Ishikawa (cell line): ENCODE measurements around the gene SMIM41.

Source experiments
- CEBPB ChIP-seq: IDR thresholded peaks from 2 replicates; pipeline ENCODE4 v1.6.1; 2012
- CREB1 ChIP-seq: IDR thresholded peaks from 2 replicates; pipeline ENCODE4 v1.6.1; 2012; ENCODE audit warnings: low read depth
- EGR1 ChIP-seq: IDR thresholded peaks from 2 replicates; pipeline ENCODE4 v1.6.1; 2012
- EP300 ChIP-seq: IDR thresholded peaks from 2 replicates; pipeline ENCODE4 v1.6.1; 2012; ENCODE audit warnings: borderline replicate concordance
- FOXM1 ChIP-seq: IDR thresholded peaks from 2 replicates; pipeline ENCODE4 v1.6.1; 2012; ENCODE audit warnings: low read depth, borderline replicate concordance
- NFIC ChIP-seq: IDR thresholded peaks from 2 replicates; pipeline ENCODE4 v1.6.1; 2012
- RAD21 ChIP-seq: IDR thresholded peaks from 2 replicates; pipeline ENCODE4 v1.6.1; 2012; ENCODE audit warnings: low read depth
- TAF1 ChIP-seq: IDR thresholded peaks from 2 replicates; pipeline ENCODE4 v1.6.1; 2012; ENCODE audit warnings: low read depth, mild to moderate bottlenecking
- TCF12 ChIP-seq: IDR thresholded peaks from 2 replicates; pipeline ENCODE4 v1.6.1; 2012; ENCODE audit warnings: low read depth
- TEAD4 ChIP-seq: IDR thresholded peaks from 2 replicates; pipeline ENCODE4 v1.6.1; 2012
- YY1 ChIP-seq: IDR thresholded peaks from 2 replicates; pipeline ENCODE4 v1.6.1; 2012; ENCODE audit warnings: low read depth
- ZBTB7A ChIP-seq: IDR thresholded peaks from 2 replicates; pipeline ENCODE4 v1.6.1; 2012; ENCODE audit warnings: low read depth
- TF ChIP-seq, protein P1 (sequence below): IDR thresholded peaks from 2 replicates; pipeline ENCODE4 v1.6.1; 2012
- TF ChIP-seq, protein P2 (sequence below): IDR thresholded peaks from 2 replicates; pipeline ENCODE4 v1.6.1; 2012
- TF ChIP-seq, protein P3 (sequence below): IDR thresholded peaks from 2 replicates; pipeline ENCODE4 v1.6.1; 2012; ENCODE audit warnings: low read depth, mild to moderate bottlenecking

The SMIM41 gene

DNA sequence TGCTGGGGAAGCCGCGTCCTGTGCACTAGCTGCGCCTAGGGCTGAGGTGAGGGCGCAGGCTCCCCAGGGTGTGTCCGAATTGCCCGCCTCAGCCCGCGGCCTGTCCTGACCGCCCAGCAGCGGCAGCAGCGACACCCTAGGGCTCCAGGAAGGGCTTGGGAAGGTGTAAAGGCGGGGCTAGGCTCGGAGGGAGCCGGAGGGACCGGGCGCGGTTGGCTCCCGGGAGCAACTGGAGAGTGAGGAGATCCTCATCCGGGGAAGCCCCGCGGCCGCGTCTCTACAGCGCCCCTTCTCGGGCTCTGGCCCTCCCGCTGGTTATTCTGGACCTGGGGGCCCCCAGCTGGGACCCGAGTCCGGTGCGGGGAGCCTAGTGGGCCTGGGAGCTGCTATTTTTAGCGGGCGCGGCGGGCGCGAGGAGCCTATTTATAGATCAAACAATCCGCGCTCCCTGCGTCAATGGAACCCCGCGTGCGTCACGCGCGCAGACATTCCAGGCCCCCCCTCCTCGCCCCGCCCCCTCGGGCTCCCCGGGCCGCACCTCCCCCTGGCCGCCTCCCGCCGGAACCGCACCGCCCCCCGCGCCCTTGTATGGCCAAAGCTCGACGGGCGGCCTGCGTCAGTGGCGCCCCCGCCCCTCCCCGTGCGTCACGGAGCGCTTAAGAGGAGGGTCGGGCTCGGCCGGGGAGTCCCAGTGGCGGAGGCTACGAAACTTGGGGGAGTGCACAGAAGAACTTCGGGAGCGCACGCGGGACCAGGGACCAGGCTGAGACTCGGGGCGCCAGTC is 28.6 kb upstream of the SMIM41 start, which contains the start of gene NR4A1:
TSS of gene NR4A1 (plus strand) at position 685 of the 784 bp plus-strand sequence. CDS start 2,887 bp downstream, outside the sequence.
- TF ChIP-seq NFIC (no peak; the same call in 1 of the 2 replicates), RAD21 (no peak), EGR1 (peak; percentile 53), EP300 (peak; percentile 45), CEBPB (no peak), TEAD4 (peak; percentile 96), CREB1 (peak; percentile 88), TCF12 (0 out of 2 replicates have a peak, but pooled peaks have one; percentile 8), YY1 (peak; percentile 38; the same call in 1 of the 2 replicates), ZBTB7A (peak; percentile 91; the same call in 1 of the 2 replicates), TAF1 (0 out of 2 replicates have a peak, but pooled peaks have one; percentile 38)
- TF ChIP-seq, protein P1, sequence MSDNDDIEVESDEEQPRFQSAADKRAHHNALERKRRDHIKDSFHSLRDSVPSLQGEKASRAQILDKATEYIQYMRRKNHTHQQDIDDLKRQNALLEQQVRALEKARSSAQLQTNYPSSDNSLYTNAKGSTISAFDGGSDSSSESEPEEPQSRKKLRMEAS = peak; percentile 86
- TF ChIP-seq, protein P2, sequence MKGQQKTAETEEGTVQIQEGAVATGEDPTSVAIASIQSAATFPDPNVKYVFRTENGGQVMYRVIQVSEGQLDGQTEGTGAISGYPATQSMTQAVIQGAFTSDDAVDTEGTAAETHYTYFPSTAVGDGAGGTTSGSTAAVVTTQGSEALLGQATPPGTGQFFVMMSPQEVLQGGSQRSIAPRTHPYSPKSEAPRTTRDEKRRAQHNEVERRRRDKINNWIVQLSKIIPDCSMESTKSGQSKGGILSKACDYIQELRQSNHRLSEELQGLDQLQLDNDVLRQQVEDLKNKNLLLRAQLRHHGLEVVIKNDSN = peak; percentile 65

DNA sequence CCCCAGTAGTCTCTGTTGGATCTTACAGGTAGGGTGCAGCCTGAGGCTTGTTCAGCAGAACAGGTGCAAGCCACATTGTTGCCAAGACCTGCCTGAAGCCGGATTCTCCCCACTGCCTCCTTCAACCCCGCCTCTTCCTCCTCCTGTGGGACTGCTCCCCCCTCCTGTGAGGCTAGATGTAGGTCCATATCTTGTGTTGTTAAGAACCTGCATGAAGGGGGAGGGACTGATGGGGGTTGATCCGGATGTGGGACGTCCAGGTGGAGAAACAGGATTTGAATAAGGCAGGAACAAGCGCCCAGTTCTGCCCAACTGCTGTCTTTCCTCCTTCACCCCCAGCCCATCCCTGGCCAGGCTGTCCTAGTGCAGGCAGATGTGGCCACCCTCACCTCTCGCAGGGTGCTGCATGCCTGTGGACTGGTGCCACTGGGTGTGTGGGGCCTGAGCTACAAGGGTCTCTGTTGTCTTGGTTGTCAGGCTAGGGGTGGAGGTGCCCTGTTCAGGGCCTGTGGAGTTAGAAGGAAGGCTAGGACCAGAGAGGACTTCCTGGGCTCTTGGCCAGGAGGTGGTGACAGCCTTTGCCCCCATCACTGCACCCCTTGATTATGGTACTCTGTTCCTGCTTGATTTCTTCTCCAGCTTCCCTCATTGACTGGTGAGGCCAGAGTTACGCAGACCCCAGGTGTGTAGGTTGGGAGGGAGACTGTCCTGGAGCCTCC is 26.9 kb upstream of the SMIM41 start:
- TF ChIP-seq CREB1 = no peak
- TF ChIP-seq, protein P1 = peak; percentile 44

DNA sequence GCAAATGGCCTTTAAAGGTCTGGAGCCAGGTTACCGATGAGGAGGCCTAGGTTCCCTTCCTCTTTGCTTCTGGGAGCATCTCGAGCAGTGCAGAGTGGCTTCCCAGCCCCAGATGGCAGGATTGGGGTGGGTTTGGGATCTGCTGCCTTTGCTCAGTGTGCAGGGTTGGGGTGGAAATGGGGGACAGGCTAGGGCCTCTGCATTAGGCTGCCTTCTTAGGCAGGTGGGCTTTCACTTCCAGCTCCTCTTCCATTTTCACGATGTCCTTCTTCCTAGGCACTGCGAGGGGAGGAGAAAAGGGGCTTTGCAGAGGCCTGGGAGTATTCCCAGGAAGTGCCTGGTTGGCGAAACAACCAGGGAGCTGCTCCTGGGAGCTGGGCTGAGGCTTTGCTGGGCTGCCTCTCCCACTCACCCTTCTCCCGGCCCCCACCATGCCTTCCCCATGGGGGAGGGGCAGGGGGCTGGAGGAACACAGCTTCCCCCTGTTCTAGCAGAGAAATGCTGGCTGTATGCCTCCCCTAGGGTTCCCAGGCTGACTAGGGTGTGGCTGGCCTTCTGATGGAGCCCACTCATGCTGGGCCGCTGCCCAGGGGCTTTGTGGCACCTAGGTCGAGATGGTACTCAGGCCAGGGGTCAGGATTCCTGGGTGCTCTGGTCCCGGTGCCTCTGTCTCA is 25.8 kb upstream of the SMIM41 start:
- TF ChIP-seq, protein P2 = no peak
- no peak for TF ChIP-seq CEBPB
- TF ChIP-seq ZBTB7A = no peak
- no peak for TF ChIP-seq EGR1
- TF ChIP-seq EP300 = no peak
- no peak for TF ChIP-seq TCF12
- TF ChIP-seq YY1 = no peak
- TF ChIP-seq, protein P3, sequence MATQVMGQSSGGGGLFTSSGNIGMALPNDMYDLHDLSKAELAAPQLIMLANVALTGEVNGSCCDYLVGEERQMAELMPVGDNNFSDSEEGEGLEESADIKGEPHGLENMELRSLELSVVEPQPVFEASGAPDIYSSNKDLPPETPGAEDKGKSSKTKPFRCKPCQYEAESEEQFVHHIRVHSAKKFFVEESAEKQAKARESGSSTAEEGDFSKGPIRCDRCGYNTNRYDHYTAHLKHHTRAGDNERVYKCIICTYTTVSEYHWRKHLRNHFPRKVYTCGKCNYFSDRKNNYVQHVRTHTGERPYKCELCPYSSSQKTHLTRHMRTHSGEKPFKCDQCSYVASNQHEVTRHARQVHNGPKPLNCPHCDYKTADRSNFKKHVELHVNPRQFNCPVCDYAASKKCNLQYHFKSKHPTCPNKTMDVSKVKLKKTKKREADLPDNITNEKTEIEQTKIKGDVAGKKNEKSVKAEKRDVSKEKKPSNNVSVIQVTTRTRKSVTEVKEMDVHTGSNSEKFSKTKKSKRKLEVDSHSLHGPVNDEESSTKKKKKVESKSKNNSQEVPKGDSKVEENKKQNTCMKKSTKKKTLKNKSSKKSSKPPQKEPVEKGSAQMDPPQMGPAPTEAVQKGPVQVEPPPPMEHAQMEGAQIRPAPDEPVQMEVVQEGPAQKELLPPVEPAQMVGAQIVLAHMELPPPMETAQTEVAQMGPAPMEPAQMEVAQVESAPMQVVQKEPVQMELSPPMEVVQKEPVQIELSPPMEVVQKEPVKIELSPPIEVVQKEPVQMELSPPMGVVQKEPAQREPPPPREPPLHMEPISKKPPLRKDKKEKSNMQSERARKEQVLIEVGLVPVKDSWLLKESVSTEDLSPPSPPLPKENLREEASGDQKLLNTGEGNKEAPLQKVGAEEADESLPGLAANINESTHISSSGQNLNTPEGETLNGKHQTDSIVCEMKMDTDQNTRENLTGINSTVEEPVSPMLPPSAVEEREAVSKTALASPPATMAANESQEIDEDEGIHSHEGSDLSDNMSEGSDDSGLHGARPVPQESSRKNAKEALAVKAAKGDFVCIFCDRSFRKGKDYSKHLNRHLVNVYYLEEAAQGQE = no peak
- TF ChIP-seq NFIC = no peak
- TF ChIP-seq FOXM1 = no peak
- TF ChIP-seq, protein P1 = no peak
- TF ChIP-seq TEAD4 = no peak
- TF ChIP-seq CREB1 = no peak

DNA sequence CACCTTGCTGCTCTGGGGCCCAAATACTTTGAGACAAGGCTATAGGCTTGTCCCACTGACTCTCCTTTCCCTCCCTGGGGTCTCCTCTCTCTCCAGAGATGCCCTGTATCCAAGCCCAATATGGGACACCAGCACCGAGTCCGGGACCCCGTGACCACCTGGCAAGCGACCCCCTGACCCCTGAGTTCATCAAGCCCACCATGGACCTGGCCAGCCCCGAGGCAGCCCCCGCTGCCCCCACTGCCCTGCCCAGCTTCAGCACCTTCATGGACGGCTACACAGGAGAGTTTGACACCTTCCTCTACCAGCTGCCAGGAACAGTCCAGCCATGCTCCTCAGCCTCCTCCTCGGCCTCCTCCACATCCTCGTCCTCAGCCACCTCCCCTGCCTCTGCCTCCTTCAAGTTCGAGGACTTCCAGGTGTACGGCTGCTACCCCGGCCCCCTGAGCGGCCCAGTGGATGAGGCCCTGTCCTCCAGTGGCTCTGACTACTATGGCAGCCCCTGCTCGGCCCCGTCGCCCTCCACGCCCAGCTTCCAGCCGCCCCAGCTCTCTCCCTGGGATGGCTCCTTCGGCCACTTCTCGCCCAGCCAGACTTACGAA is 25.2 kb upstream of the SMIM41 start:
- TF ChIP-seq, protein P3 = no peak
- TF ChIP-seq, protein P1 = no peak
- TF ChIP-seq ZBTB7A = no peak
- no peak for TF ChIP-seq FOXM1
- no peak for TF ChIP-seq YY1
- no peak for TF ChIP-seq CREB1
- no peak for TF ChIP-seq CEBPB
